IMR-90 (cell line): ENCODE measurements around the gene RANBP3. TPM values are rescaled to one million over a fixed set of nuclear protein-coding genes. Genes with fewer than 3 reads are reported as not detected.
A peak's percentile ranks its signal among the peaks of the same experiment; 100 is the strongest.

Source experiments
- ATAC-seq: fragments of 200-7000 bp; cut with Tn5 transposase; 2 replicates; pipeline ENCODE4 v1.9.1; 2020; ENCODE audit warnings: low read depth, mild to moderate bottlenecking, moderate library complexity
- BruUV-seq: library from RNA; stranded (reverse); fragments of 400-500 nt; replicated peaks from 2 replicates; lab custom pipeline; 2021; lab: Mats Ljungman, UMichigan
- CTCF ChIA-PET: fragments of 300-600 bp; formaldehyde crosslinking; extraction: SDS; loops from one replicate; lab custom pipeline; 2021; ENCODE audit warnings: antibody characterized with exemption; lab: Yijun Ruan, JAX
- POLR2A ChIA-PET: fragments of 300-600 bp; sonication (Branson Sonifier 250); formaldehyde crosslinking; loops from one replicate; lab custom pipeline; 2022; ENCODE audit warnings: antibody characterized with exemption; ENCODE audit not compliant: unreplicated experiment; lab: Charles Lee
- DNase-seq: peaks from one replicate; pipeline ENCODE4 v3.0.0; 2013
- H2AFZ ChIP-seq: replicated peaks from 2 replicates; pipeline ENCODE3; 2013; ENCODE audit warnings: low read length, mild to moderate bottlenecking; ENCODE audit not compliant: poor library complexity
- H2AK5ac ChIP-seq: 2 replicates; pipeline ENCODE4 v1.6.1; 2013; ENCODE audit warnings: low read depth, low read length, inconsistent platforms
- H2AK9ac ChIP-seq: replicated peaks from 2 replicates; pipeline ENCODE3; 2013; ENCODE audit warnings: mild to moderate bottlenecking, low read depth, low read length, moderate library complexity; ENCODE audit not compliant: poor library complexity
- H2BK120ac ChIP-seq: 2 replicates; pipeline ENCODE4 v1.6.1; 2013; ENCODE audit warnings: low read depth, low read length, inconsistent platforms
- H2BK15ac ChIP-seq: 3 replicates; pipeline ENCODE4 v1.6.1; 2013; ENCODE audit warnings: low read depth, low read length, inconsistent platforms
- H2BK20ac ChIP-seq: 2 replicates; pipeline ENCODE4 v1.6.1; 2013; ENCODE audit warnings: low read depth, mild to moderate bottlenecking, inconsistent platforms, low read length, moderate library complexity
- H2BK5ac ChIP-seq: 2 replicates; pipeline ENCODE4 v1.6.1; 2013; ENCODE audit warnings: mild to moderate bottlenecking, low read depth, low read length, inconsistent platforms; ENCODE audit not compliant: poor library complexity, severe bottlenecking
- H3K14ac ChIP-seq: replicated peaks from 2 replicates; pipeline ENCODE4 v1.6.1; 2013; ENCODE audit warnings: low read depth, low read length, inconsistent platforms
- H3K18ac ChIP-seq: 2 replicates; pipeline ENCODE4 v1.6.1; 2013; ENCODE audit warnings: low read depth, low read length, control low read depth
- H3K23ac ChIP-seq: 2 replicates; pipeline ENCODE4 v1.6.1; 2013; ENCODE audit warnings: low read depth, low read length, inconsistent platforms
- H3K27ac ChIP-seq: 2 replicates; pipeline ENCODE4 v1.5.1; 2013; ENCODE audit warnings: mild to moderate bottlenecking, control low read depth, low read length; ENCODE audit not compliant: insufficient read depth
- H3K27me3 ChIP-seq: 2 replicates; pipeline ENCODE4 v1.6.1; 2013; ENCODE audit warnings: low read length; ENCODE audit not compliant: control insufficient read depth, insufficient read depth
- H3K36me3 ChIP-seq: 2 replicates; pipeline ENCODE4 v1.6.1; 2013; ENCODE audit warnings: low read length, mixed read lengths; ENCODE audit not compliant: control insufficient read depth, insufficient read depth
- H3K4ac ChIP-seq: 2 replicates; pipeline ENCODE4 v1.6.1; 2013; ENCODE audit warnings: low read depth, low read length, inconsistent platforms
- H3K4me1 ChIP-seq: 2 replicates; pipeline ENCODE4 v1.6.1; 2013; ENCODE audit warnings: low read length, mixed read lengths; ENCODE audit not compliant: control insufficient read depth, insufficient read depth
- H3K4me2 ChIP-seq: 2 replicates; pipeline ENCODE4 v1.6.1; 2013; ENCODE audit warnings: low read depth, mild to moderate bottlenecking, control low read depth, low read length, moderate library complexity
- H3K4me3 ChIP-seq: 2 replicates; pipeline ENCODE4 v1.5.1; 2013; ENCODE audit warnings: low read depth, mild to moderate bottlenecking, control low read depth, low read length, moderate library complexity; ENCODE audit not compliant: insufficient read depth
- H3K56ac ChIP-seq: 2 replicates; pipeline ENCODE4 v1.6.1; 2013; ENCODE audit warnings: low read length, inconsistent platforms; ENCODE audit not compliant: insufficient read depth; ENCODE audit errors: extremely low read depth
- H3K79me1 ChIP-seq, 2 experiments: 2 replicates each; pipeline ENCODE4 v1.6.1; 2013; ENCODE audit warnings: low read length in 2 of 2, inconsistent platforms in 1 of 2, low read depth in 1 of 2
- H3K9ac ChIP-seq: 2 replicates; pipeline ENCODE4 v1.6.1; 2013; ENCODE audit warnings: low read depth, low read length, control low read depth
- H3K9me1 ChIP-seq: 2 replicates; pipeline ENCODE4 v1.6.1; 2013; ENCODE audit warnings: low read length, inconsistent platforms; ENCODE audit not compliant: insufficient read depth
- H3K9me3 ChIP-seq: 2 replicates; pipeline ENCODE4 v1.6.1; 2013; ENCODE audit warnings: low read length; ENCODE audit not compliant: control insufficient read depth, insufficient read depth
- H4K20me1 ChIP-seq: 2 replicates; pipeline ENCODE4 v1.6.1; 2013; ENCODE audit warnings: low read length, inconsistent platforms; ENCODE audit not compliant: insufficient read depth
- H4K5ac ChIP-seq: 2 replicates; pipeline ENCODE4 v1.6.1; 2013; ENCODE audit warnings: mild to moderate bottlenecking, low read depth, low read length, control low read depth
- H4K8ac ChIP-seq, 2 experiments: 2 replicates each; pipeline ENCODE4 v1.6.1; 2013; ENCODE audit warnings: low read depth in 2 of 2, low read length in 2 of 2, control low read depth in 1 of 2, inconsistent platforms in 1 of 2
- H4K91ac ChIP-seq: 2 replicates; pipeline ENCODE4 v1.6.1; 2013; ENCODE audit warnings: low read depth, low read length, inconsistent platforms; ENCODE audit not compliant: insufficient read depth
- SMC3 ChIP-seq: fragments of 150-350 bp; IDR thresholded peaks from 2 replicates; pipeline ENCODE4 v1.6.1; 2016; ENCODE audit warnings: low read depth, mild to moderate bottlenecking, antibody characterized with exemption, low read length, moderate library complexity
- WGBS, 2 experiments: methylation state at CpG; one replicate each; pipeline versions ENCODE4 v1.1.5 to v1.1.7; 2013; ENCODE audit warnings: missing lambda C conversion rate in 2 of 2; ENCODE audit not compliant: insufficient read length in 1 of 2; ENCODE audit errors: extremely low coverage in 2 of 2; 5-methylcytosine and 5-hydroxymethylcytosine counted together
- dilution Hi-C: fragments of 300-500 bp; cut with HindIII; formaldehyde crosslinking; loops from one replicate; pipeline ENCODE4 v1.14.3; 2018; ENCODE audit warnings: low sequenced_read_pairs; ENCODE audit not compliant: unreplicated experiment
- in situ Hi-C: fragments of 300-500 bp; cut with MboI; formaldehyde crosslinking; loops from 3 replicates; pipeline ENCODE4 v1.14.3; 2019; ENCODE audit warnings: low sequenced_read_pairs, inconsistent platforms, mixed read lengths
- intact Hi-C: fragments of 100-400 bp; cut with micrococcal nuclease; formaldehyde crosslinking; loops from 2 replicates; pipeline ENCODE4 v1.10.0; 2022
- polyA plus RNA-seq, 3 experiments: library from polyadenylated mRNA; depleted of rRNA; stranded (reverse); fragments of >200 nt; gene quantifications; 2 replicates each; pipeline ENCODE4 v1.2.3, GENCODE V29; 2012; ENCODE audit warnings: low replicate concordance in 1 of 3
- total RNA-seq: library from RNA; depleted of rRNA; stranded (reverse); fragments of >200 nt; gene quantifications from 2 replicates; pipeline ENCODE4 v1.2.3, GENCODE V29; 2012

The RANBP3 gene
- total and polyA plus RNA-seq, 2 of the 4 experiments (the other 2 are of a cell fraction), result 42.5 to 111 TPM

- ChIA-PET CTCF (interaction anchor here (0.6 to 1.4 kb wide), 4 partner anchors 31 to 163 kb away, joined by 3 to 11 read pairs (median 4); no protein-coding TSS in a partner anchor), POLR2A (no interaction called here)
- Histone ChIP-seq H2BK5ac (peak overlapping the region; percentile 73), H3K14ac (peak overlapping the region; percentile 87), H3K4me3 (no peak overlapping the region), H3K4ac (peak overlapping the region; percentile 82), H2BK20ac (peak overlapping the region; percentile 81), H3K79me1 (peaks cover 25 to 93% of the 10 kb centered on the region in 2 experiments), H3K4me1 (peaks cover 49% of the 10 kb centered on the region), H3K9me1 (peaks cover 56% of the 10 kb centered on the region), H2BK15ac (peak overlapping the region; percentile 76; the same call in 2 of the 3 replicates), H3K9me3 (no peaks in the 10 kb centered on the region), H2AK9ac (no peak overlapping the region), H4K8ac (peak overlapping the region; percentile 5 to 81), H3K9ac (peak overlapping the region; percentile 84), H3K27me3 (no peaks in the 10 kb centered on the region), H3K27ac (peak overlapping the region; percentile 99), H4K20me1 (peaks cover 93% of the 10 kb centered on the region), H4K5ac (peak overlapping the region; percentile 83), H3K36me3 (peaks cover 7% of the 10 kb centered on the region; the same call in 1 of the 2 replicates), H2AK5ac (peak overlapping the region; percentile 84), H4K91ac (peak overlapping the region; percentile 86), H3K4me2 (peak overlapping the region; percentile 38), H2BK120ac (peak overlapping the region; percentile 75), H3K23ac (peak overlapping the region; percentile 97), H3K18ac (peak overlapping the region; percentile 88), H3K56ac (peak overlapping the region; percentile 53), H2AFZ (no peak overlapping the region)
- no TSS peak for BruUV-seq
- TF ChIP-seq SMC3, result no peak
- dilution Hi-C loops (no loop called here), intact Hi-C loops (loop anchor here (10.0 kb wide), 1 partner anchor 162 kb away; the partner anchor contains the start of gene NRTN), in situ Hi-C loops (no loop called here)
- DNase-seq (no peak), ATAC-seq (no peak)
- no CpG with 5 or more reads among the region's 9 CpGs for WGBS, 2 experiments
Measured at GRCh38 chr19:5966941-5967340, 11.0 kb downstream of the RANBP3 start.
